ENCODE results near the gene CYB5R3.
"Not testable (repeated sequence)": the region's sequence is repeated elsewhere in the genome, so short reads cannot be mapped to it uniquely, and the experiment has no call there.

The CYB5R3 gene

GRCh38 chr22:42623756-42624441 lies 25.3 kb downstream of the CYB5R3 start:
- no peak for DNase-seq (ENCODE audit: low read depth, low spot score)

- no peak for DNase-seq (ENCODE audit: low read depth, low spot score)
Measured at GRCh38 chr22:42623301-42623751, 25.9 kb downstream of the CYB5R3 start.

DNA sequence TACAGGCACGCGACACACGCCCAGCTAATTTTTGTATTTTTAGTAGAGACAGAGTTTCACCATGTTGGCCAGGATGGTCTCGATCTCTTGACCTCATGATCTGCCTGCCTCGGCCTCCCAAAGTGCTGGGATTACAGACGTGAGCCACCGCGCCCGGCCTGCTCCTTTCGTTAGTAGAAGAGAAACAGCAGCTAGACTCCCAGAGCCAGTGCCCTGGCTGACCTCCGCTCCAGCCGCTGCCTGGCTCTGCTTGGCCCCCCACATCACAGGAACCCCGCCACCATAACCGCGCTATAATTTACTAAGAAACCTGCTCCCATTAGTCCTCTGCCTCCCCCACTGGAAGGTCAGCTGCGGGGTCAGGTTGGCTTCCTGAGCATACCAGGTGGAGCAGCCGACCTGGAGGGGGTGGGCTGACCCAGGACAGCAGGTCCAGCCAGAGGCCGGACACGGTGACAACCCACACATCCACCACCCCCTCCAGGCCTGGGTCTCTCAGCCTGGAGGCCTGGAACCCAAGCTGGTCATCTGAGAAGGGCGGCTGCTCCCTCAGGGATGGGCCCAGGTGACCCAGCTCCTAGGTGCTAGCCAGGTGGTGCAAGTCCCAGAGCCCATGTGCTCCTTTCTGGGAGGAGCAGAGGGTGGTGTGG lies 27.0 kb downstream of the CYB5R3 start:
- no peak for DNase-seq (ENCODE audit: low read depth, low spot score)

DNA sequence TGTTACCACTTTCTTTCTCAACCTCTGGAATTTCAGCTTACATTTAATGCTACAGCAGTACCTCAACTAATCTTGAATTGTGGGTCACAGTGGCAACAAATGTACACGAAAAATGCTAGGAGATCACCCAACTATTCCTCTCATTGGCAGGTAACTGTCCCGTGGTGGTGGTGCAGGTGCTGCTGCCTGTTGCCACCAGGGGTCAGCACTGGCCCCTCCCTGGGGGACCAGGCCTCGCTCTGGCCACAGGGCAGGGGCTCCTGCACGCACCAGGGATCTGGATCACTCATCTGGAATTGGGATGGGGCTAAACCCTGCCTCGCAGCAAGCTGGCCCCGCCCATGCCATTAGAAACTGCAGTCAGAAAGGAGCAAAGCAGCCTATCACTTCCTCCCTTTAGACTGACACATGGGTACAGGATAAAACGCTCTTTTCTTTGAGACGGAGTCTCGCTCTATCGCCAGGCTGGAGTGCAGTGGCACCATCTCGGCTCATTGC lies 27.6 kb downstream of the CYB5R3 start:
- DNase-seq (ENCODE audit: low read depth, low spot score) = peak; percentile 21

GRCh38 chr22:42620084-42620483 lies 29.1 kb downstream of the CYB5R3 start:
- DNase-seq (ENCODE audit: low read depth, low spot score) = no peak

- DNase-seq (ENCODE audit: low read depth, low spot score) = no peak
Measured at GRCh38 chr22:42619261-42620063, 29.7 kb downstream of the CYB5R3 start.

GRCh38 chr22:42617155-42617983 lies 31.8 kb downstream of the CYB5R3 start:
- no peak for DNase-seq (ENCODE audit: low read depth, low spot score)

- not testable (repeated sequence) for DNase-seq (ENCODE audit: low read depth, low spot score)
Measured at GRCh38 chr22:42615860-42616175, 33.4 kb downstream of the CYB5R3 start.

DNA sequence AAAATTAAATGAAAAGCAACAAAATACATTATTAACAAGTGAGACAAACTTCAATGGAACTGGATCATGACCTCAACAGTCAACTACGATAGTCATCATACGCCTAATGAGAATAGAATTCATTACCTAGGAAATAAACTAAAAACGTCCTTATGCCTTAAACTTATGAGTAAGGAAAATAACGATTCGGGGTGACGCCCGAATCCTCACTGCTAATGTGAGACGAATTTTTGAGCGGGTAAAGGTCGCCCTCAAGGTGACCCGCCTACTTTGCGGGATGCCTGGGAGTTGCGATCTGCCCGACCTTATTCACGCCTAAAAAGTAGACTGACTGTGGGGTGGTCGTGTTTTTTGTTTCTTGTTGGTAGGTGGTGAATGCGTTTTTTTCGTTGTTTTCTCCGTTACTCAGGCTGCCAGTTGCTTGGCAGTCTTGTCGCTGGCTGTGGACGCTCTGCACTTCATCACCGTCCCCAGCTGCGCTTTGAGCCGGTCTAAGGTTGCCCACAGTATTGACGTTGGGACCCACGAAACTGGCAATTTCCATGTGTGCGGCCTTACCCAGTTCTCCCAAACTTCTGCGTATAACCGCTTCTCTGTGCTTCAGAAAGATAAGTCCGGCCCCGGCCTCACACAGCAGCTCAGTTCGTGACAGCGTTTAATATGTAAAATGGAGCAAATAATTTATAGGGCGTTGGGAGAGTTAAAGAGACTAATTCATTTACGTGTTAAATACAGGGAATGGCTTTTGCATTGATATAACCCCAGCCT lies 33.9 kb downstream of the CYB5R3 start:
- peak; percentile 82 for DNase-seq (ENCODE audit: low read depth, low spot score)

DNA sequence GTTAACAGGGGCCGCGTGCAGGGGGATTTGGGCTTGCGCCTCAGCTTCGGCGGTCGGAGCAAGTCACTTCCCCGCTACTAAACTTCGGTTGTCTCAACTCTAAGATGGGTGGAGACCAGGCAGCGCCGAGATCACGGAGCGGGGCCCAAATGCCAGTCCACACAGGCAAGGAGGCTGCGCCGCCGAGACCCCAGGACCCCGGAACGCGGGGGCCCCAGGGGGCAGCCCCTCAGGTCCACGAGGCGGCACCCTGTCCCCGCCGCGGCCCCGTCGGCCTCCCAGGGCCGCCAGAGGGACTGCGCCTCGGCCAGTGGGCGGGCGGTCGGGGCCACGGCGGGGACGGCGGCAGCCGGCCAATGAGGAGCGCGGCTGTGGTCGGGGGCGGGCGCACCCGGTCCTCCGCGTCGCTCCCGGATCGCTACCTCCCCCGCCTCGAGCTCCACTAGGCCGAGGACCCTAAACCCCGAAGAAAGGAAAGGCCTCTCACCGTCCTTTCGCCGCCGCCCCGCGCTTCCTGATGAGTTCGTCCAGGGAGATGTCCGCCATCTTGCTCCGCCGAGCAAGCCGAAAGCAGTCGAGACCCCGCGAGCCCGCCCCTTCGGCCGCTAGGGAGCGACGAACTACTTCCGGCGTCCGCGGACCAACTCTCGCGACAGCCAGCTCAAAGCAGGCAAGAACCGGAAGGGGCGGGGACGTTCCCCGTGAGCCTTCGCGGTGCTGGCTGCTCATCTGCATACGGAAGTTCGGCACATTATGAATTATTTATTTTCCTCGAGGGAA lies 34.7 kb downstream of the CYB5R3 start, which contains the start of gene POLDIP3:
Gene POLDIP3, minus strand, starts transcription at position 572 of the 780 bp plus-strand sequence. Its CDS starts 26 bp downstream, at position 546.
- peak; percentile 96 for DNase-seq (ENCODE audit: low read depth, low spot score)

DNA sequence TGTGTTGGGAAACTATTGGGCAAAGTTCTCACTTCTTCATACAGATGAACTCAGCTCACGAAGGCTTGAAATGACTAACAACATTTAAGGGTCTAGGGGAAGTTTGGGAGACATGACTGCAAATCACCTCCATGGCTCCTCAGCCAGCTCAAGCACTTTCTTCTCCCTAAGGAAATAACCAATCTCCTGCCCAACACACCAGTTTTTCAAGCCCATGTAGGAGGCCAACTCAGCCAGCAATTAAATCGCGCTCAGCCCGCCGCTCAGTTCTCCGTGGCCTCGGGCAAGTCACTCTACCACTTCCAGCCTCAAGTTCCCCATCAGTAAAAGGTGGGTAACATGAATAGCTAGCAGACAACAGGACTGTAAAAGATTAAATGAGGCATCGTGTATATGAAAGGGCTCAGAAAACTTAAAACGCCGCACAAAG lies 35.3 kb downstream of the CYB5R3 start:
- no peak for DNase-seq (ENCODE audit: low read depth, low spot score)

- DNase-seq (ENCODE audit: low read depth, low spot score) = no peak
Measured at GRCh38 chr22:42612336-42612735, 36.9 kb downstream of the CYB5R3 start.

DNA sequence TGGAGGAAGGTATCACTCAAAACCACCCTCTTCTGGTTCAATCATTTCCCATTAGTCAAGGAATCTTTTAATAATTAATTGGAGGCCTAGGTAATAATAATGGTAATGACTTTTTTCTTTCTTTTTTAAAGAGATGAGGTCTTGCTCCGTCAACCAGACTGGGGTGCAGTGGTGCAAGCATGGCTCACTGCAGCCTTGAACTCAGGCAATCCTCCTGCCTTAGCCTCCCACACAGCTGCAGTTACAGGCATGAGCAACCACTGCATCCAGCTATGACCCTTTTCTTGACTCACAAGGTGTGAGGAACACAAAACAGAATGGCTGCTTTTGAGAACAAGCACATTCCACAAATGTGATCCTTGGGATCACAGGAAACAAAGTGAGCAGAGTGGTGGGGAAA lies 38.1 kb downstream of the CYB5R3 start:
- DNase-seq (ENCODE audit: low read depth, low spot score) = no peak

GRCh38 chr22:42610186-42610585 lies 39.0 kb downstream of the CYB5R3 start:
- no peak for DNase-seq (ENCODE audit: low read depth, low spot score)

GRCh38 chr22:42608823-42609361 lies 40.3 kb downstream of the CYB5R3 start:
- no peak for DNase-seq (ENCODE audit: low read depth, low spot score)

DNA sequence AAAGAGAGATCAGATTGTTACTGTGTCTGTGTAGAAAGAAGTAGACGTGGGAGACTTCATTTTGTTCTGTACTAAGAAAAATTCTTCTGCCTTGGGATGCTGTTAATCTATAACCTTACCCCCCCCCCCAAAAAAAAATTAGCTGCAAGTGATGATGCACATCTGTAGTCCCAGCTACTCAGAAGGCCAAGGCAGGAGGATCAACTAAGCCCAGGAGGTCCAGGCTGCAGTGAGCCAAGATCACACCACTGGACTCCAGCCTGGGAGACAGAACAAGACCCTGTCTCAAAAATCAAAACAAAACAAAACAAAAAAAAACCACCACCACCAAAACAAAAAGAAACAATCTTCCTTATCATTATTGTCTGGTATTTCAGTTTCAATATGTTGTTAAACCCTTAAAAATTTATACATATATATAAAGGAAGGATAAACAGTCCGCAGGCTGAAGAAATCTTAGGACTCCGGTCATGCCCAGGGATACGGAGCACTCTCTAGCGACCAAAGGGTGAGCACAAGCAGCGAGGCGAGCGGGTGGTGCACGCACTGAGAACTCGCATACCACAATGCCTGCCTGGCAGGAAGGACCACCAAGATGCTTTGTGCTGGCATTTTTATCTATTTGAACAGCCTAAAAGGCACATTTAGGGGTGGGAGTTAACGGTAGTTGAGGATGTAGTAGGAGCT lies 40.9 kb downstream of the CYB5R3 start:
- DNase-seq (ENCODE audit: low read depth, low spot score) = no peak

DNA sequence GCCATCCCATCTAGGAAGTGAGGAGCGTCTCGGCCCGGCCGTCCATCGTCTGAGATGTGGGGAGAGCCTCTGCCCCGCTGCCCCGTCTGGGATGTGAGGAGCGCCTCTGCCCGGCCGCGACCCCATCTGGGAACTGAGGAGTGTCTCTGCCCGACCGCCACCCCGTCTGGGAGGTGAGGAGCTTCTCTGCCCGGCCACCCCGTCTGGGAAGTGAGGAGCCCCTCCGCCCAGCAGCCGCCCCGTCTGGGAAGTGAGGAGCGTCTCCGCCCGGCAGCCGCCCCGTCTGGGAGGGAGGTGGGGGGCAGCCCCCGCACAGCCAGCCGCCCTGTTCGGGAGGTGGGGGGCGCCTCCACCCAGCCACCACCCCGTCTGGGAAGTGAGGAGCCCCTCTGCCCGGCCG lies 41.6 kb downstream of the CYB5R3 start:
- not testable (repeated sequence) for DNase-seq (ENCODE audit: low read depth, low spot score)

DNA sequence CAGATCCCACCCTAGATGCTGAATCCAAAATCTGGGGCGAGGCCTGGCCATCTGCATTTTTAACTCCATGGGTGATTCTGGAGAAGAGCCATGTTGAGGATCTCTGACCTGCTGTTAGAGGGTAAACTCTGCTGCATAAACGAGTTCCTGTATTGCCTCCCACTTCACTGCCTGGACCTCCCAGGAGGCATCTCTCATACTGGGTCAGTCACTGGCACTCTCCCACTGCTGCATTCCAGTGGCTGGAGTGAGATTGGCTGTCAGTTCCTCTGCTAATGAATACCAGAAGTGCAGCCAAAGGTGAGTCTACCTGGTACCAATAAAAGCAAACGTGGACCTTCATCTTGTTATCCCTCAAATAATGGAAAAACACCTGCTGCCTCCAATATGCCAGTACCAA lies 44.8 kb downstream of the CYB5R3 start:
- DNase-seq (ENCODE audit: low read depth, low spot score) = no peak

DNA sequence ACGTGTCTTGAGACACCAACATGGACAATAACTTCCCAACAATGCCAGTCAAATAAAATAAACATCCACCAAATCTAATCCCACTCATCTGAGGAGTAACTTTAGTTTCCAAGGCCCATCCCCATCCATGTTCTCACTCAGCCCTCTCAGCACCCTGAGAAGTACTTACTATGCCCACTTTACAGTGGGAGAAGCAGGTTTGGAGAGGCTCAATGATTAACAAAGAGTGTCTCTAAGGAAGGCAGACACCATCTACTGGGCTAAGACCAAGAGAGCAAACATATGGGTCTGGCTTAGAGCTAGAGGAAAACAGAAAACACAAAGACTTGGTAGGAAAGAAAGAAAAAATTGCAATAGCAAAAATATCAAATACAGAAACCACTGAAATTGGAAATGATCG lies 45.8 kb downstream of the CYB5R3 start:
- DNase-seq (ENCODE audit: low read depth, low spot score) = no peak
